H9 (cell line): Measurements from ENCODE around the gene CXCL9. TPM values are rescaled to one million over a fixed set of nuclear protein-coding genes. Genes with fewer than 3 reads are reported as not detected.

Source experiments
- DNase-seq: peaks from one replicate; pipeline ENCODE4 v3.0.0-alpha.2; 2017
- H2AFZ ChIP-seq: one replicate; pipeline ENCODE4 v1.6.1; 2013; ENCODE audit warnings: mild to moderate bottlenecking, low read length, control low read depth, moderate library complexity
- H2AK5ac ChIP-seq: 2 replicates; pipeline ENCODE4 v1.6.1; 2013; ENCODE audit warnings: low read length, control low read depth, mixed read lengths; ENCODE audit not compliant: insufficient read length
- H2BK120ac ChIP-seq: one replicate; pipeline ENCODE4 v1.6.1; 2013; ENCODE audit warnings: low read depth, mild to moderate bottlenecking, low read length, control low read depth, inconsistent platforms; ENCODE audit not compliant: poor library complexity, severe bottlenecking
- H2BK12ac ChIP-seq: 2 replicates; pipeline ENCODE4 v1.6.1; 2013; ENCODE audit warnings: low read length, control low read depth, mixed read lengths, low read depth; ENCODE audit not compliant: insufficient read length
- H2BK15ac ChIP-seq: 2 replicates; pipeline ENCODE4 v1.6.1; 2013; ENCODE audit warnings: low read depth, low read length, control low read depth
- H2BK20ac ChIP-seq: one replicate; pipeline ENCODE4 v1.6.1; 2013; ENCODE audit warnings: low read depth, mild to moderate bottlenecking, low read length, control low read depth, inconsistent platforms; ENCODE audit not compliant: poor library complexity, severe bottlenecking
- H2BK5ac ChIP-seq: 2 replicates; pipeline ENCODE4 v1.6.1; 2013; ENCODE audit warnings: low read length, control low read depth, mixed read lengths; ENCODE audit not compliant: insufficient read length
- H3K14ac ChIP-seq: 2 replicates; pipeline ENCODE4 v1.6.1; 2013; ENCODE audit warnings: low read length, control low read depth; ENCODE audit not compliant: insufficient read depth
- H3K18ac ChIP-seq: 2 replicates; pipeline ENCODE4 v1.6.1; 2013; ENCODE audit warnings: low read depth, mild to moderate bottlenecking, mixed read lengths, low read length, control low read depth; ENCODE audit not compliant: insufficient read length
- H3K23ac ChIP-seq: 2 replicates; pipeline ENCODE4 v1.6.1; 2013; ENCODE audit warnings: low read length, control low read depth, mixed read lengths, low read depth; ENCODE audit not compliant: insufficient read length
- H3K23me2 ChIP-seq: 2 replicates; pipeline ENCODE4 v1.6.1; 2013; ENCODE audit warnings: low read depth, mild to moderate bottlenecking, mixed read lengths, low read length, control low read depth; ENCODE audit not compliant: insufficient read length, poor library complexity, severe bottlenecking
- H3K27ac ChIP-seq: 2 replicates; pipeline ENCODE4 v1.5.1; 2013; ENCODE audit warnings: low read length, control low read depth, mixed read lengths, low read depth; ENCODE audit not compliant: insufficient read length
- H3K27me3 ChIP-seq: 2 replicates; pipeline ENCODE4 v1.6.1; 2013; ENCODE audit warnings: low read length, control low read depth, inconsistent platforms; ENCODE audit not compliant: insufficient read depth
- H3K4ac ChIP-seq: 2 replicates; pipeline ENCODE4 v1.6.1; 2013; ENCODE audit warnings: low read depth, mild to moderate bottlenecking, control low read depth, inconsistent platforms, low read length, moderate library complexity
- H3K4me1 ChIP-seq: 2 replicates; pipeline ENCODE4 v1.6.1; 2013; ENCODE audit warnings: low read length, control low read depth, inconsistent platforms; ENCODE audit not compliant: insufficient read depth
- H3K4me2 ChIP-seq: 2 replicates; pipeline ENCODE4 v1.6.1; 2013; ENCODE audit warnings: low read length, control low read depth, mixed read lengths; ENCODE audit not compliant: insufficient read length, insufficient read depth
- H3K56ac ChIP-seq: 2 replicates; pipeline ENCODE4 v1.6.1; 2013; ENCODE audit warnings: low read depth, mild to moderate bottlenecking, mixed read lengths, low read length, control low read depth; ENCODE audit not compliant: insufficient read length
- H3K79me1 ChIP-seq: 2 replicates; pipeline ENCODE4 v1.6.1; 2013; ENCODE audit warnings: low read depth, mild to moderate bottlenecking, moderate library complexity, low read length, control low read depth, inconsistent platforms; ENCODE audit not compliant: insufficient read depth, poor library complexity, severe bottlenecking
- H3K79me2 ChIP-seq: 2 replicates; pipeline ENCODE4 v1.6.1; 2013; ENCODE audit warnings: low read length, control low read depth, inconsistent platforms; ENCODE audit not compliant: insufficient read depth
- H3K9ac ChIP-seq: 2 replicates; pipeline ENCODE4 v1.6.1; 2013; ENCODE audit warnings: low read length, control low read depth, mixed read lengths; ENCODE audit not compliant: insufficient read length; ENCODE audit errors: extremely low read depth
- H3K9me3 ChIP-seq: one replicate; pipeline ENCODE4 v1.6.1; 2013; ENCODE audit warnings: low read depth, low read length, inconsistent platforms; ENCODE audit not compliant: control insufficient read depth
- H3T11ph ChIP-seq: one replicate; pipeline ENCODE4 v1.6.1; 2013; ENCODE audit warnings: mild to moderate bottlenecking, low read length, control low read depth, inconsistent platforms
- H4K20me1 ChIP-seq: one replicate; pipeline ENCODE4 v1.6.1; 2013; ENCODE audit not compliant: control insufficient read depth, insufficient read length, insufficient read depth
- H4K5ac ChIP-seq: 2 replicates; pipeline ENCODE4 v1.6.1; 2013; ENCODE audit warnings: low read depth, mild to moderate bottlenecking, mixed read lengths, low read length, control low read depth; ENCODE audit not compliant: insufficient read length
- H4K8ac ChIP-seq: replicated peaks from 2 replicates; pipeline ENCODE4 v1.6.1; 2013; ENCODE audit warnings: low read length, control low read depth, mixed read lengths, low read depth; ENCODE audit not compliant: insufficient read length
- H4K91ac ChIP-seq: 2 replicates; pipeline ENCODE4 v1.6.1; 2013; ENCODE audit warnings: low read depth, mild to moderate bottlenecking, moderate library complexity, mixed read lengths, low read length, control low read depth; ENCODE audit not compliant: insufficient read length
- H3K27ac Mint-ChIP-seq, 3 experiments: 2 replicates in 2 of 3; 3 replicates in 1 of 3; pipeline ENCODE4 v1.8.0; 2020 to 2021; ENCODE audit warnings: mixed read lengths in 3 of 3, mild to moderate bottlenecking in 1 of 3, moderate library complexity in 1 of 3
- H3K27me3 Mint-ChIP-seq: 2 replicates; pipeline ENCODE4 v1.8.0; 2021; ENCODE audit warnings: low read depth, mild to moderate bottlenecking, moderate library complexity, mixed read lengths
- H3K36me3 Mint-ChIP-seq, 3 experiments: 2 replicates in 2 of 3; 3 replicates in 1 of 3; pipeline ENCODE4 v1.8.0; 2020 to 2021; ENCODE audit warnings: low read depth in 3 of 3, mixed read lengths in 3 of 3; ENCODE audit not compliant: insufficient read depth in 1 of 3
- H3K4me1 Mint-ChIP-seq, 2 experiments: 2 replicates each; pipeline ENCODE4 v1.8.0; 2020; ENCODE audit warnings: mixed read lengths in 2 of 2
- H3K4me3 Mint-ChIP-seq, 2 experiments: 2 replicates in 1 of 2; 3 replicates in 1 of 2; pipeline ENCODE4 v1.8.0; 2020 to 2021; ENCODE audit warnings: mild to moderate bottlenecking in 2 of 2, mixed read lengths in 2 of 2, moderate library complexity in 1 of 2
- H3K9me3 Mint-ChIP-seq, 2 experiments: 2 replicates in 1 of 2; 3 replicates in 1 of 2; pipeline ENCODE4 v1.8.0; 2020; ENCODE audit warnings: mild to moderate bottlenecking in 2 of 2, mixed read lengths in 2 of 2, moderate library complexity in 1 of 2
- WGBS: extraction: QIAGEN DNeasy Blood & Tissue Kit; methylation state at CpG from one replicate; pipeline ENCODE4 v1.1.7; 2013; ENCODE audit warnings: missing lambda C conversion rate, low lambda C conversion rate, mixed read lengths; ENCODE audit not compliant: insufficient read length; ENCODE audit errors: extremely low coverage; 5-methylcytosine and 5-hydroxymethylcytosine counted together
- total RNA-seq: library from RNA; stranded (reverse); gene quantifications from 2 replicates; pipeline ENCODE4 v1.2.1, GENCODE V29; 2021
- TF ChIP-seq, protein P1 (sequence below): fragments of 200-600 bp; sonication (generic); conservative IDR thresholded peaks from 3 replicates; pipeline ENCODE4 v1.8.0; 2021; ENCODE audit warnings: antibody characterized with exemption, mild to moderate bottlenecking

CXCL9 gene
- total RNA-seq, 1 experiment from 2014 or later: not detected

DNA sequence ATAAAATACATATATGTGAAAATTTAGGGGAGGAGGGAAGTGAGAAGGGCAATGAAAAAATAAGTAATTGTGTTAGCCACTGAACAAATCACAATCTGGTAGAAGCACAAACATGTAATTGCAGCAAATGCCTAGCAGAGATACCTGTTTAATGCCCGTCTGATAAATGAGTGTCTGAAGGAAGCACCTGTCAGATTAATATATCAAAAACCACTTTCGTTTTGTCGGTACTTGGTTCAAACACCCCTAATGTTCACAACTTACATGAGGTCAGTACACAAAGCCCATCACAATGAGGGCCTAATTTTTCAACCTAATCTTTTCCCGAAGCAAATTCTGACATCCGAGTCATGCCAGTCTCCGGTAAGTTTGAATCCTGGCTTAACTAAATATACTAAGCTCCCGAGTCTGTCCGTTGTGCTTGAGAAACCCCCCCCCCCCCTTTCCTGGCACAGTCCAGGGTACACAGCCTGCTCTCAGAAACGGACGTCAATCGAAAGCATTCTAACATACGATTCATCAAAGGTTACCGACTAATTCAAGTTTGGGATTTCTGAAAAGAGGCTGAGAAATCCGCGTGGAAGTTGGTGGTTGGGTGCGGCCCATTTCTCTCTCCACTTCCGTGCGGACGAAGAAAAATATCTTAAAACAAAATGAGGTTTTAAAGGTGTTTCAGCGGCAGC is 17.3 kb downstream of the CXCL9 start:
- Histone ChIP-seq H2BK120ac (no peak overlapping the region), H3K4me2 (peak overlapping the region; percentile 88), H3K4me1 (no peaks in the 10 kb centered on the region), H3T11ph (no peak overlapping the region), H3K23ac (no peak overlapping the region), H3K27me3 (no peaks in the 10 kb centered on the region), H3K14ac (peak overlapping the region; percentile 94; the same call in 1 of the 2 replicates), H4K91ac (no peak overlapping the region), H4K20me1 (no peaks in the 10 kb centered on the region), H3K9ac (peak overlapping the region; percentile 96), H2BK20ac (no peak overlapping the region), H2BK5ac (peak overlapping the region; percentile 12), H3K27ac (no peak overlapping the region), H4K8ac (no peak overlapping the region), H4K5ac (no peak overlapping the region), H3K23me2 (peaks cover 9% of the 10 kb centered on the region), H3K56ac (no peak overlapping the region), H3K9me3 (no peaks in the 10 kb centered on the region), H2AK5ac (no peak overlapping the region), H2AFZ (no peak overlapping the region), H3K79me1 (peaks cover 18% of the 10 kb centered on the region), H3K4ac (no peak overlapping the region), H3K18ac (peak overlapping the region; percentile 85), H3K79me2 (peaks cover 47% of the 10 kb centered on the region; the same call in 1 of the 2 replicates), H2BK12ac (no peak overlapping the region), H2BK15ac (no peak overlapping the region)
- no peaks in the 10 kb centered on the region; a peak in 1 of 5 replicates for H3K9me3 Mint-ChIP-seq
- DNase-seq: no peak
- H3K4me3 Mint-ChIP-seq: peak overlapping the region; percentile 88 to 91
- peaks cover 7 to 11% (median 9%) of the 10 kb centered on the region in 3 experiments for H3K36me3 Mint-ChIP-seq
- peaks cover 12 to 13% of the 10 kb centered on the region in 2 experiments for H3K4me1 Mint-ChIP-seq
- TF ChIP-seq, protein P1, sequence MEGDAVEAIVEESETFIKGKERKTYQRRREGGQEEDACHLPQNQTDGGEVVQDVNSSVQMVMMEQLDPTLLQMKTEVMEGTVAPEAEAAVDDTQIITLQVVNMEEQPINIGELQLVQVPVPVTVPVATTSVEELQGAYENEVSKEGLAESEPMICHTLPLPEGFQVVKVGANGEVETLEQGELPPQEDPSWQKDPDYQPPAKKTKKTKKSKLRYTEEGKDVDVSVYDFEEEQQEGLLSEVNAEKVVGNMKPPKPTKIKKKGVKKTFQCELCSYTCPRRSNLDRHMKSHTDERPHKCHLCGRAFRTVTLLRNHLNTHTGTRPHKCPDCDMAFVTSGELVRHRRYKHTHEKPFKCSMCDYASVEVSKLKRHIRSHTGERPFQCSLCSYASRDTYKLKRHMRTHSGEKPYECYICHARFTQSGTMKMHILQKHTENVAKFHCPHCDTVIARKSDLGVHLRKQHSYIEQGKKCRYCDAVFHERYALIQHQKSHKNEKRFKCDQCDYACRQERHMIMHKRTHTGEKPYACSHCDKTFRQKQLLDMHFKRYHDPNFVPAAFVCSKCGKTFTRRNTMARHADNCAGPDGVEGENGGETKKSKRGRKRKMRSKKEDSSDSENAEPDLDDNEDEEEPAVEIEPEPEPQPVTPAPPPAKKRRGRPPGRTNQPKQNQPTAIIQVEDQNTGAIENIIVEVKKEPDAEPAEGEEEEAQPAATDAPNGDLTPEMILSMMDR: no peak
- no CpG with 5 or more reads among the region's 20 CpGs for WGBS
- peaks cover 16% of the 10 kb centered on the region for H3K27me3 Mint-ChIP-seq
- peak overlapping the region in 2 of 3 experiments; percentile 75 to 80; a peak in 4 of 7 replicates for H3K27ac Mint-ChIP-seq
